Fibroblast of peridontal ligament (primary cell): ENCODE measurements around the gene SLIT3.
"Not testable (repeated sequence)": the region's sequence is repeated elsewhere in the genome, so short reads cannot be mapped to it uniquely, and the experiment has no call there.

ENCODE experiments used
- DNase-seq: peaks from one replicate; pipeline ENCODE4 v3.0.0-alpha.2; 2010; ENCODE audit errors: extremely low read depth

The SLIT3 gene

DNA sequence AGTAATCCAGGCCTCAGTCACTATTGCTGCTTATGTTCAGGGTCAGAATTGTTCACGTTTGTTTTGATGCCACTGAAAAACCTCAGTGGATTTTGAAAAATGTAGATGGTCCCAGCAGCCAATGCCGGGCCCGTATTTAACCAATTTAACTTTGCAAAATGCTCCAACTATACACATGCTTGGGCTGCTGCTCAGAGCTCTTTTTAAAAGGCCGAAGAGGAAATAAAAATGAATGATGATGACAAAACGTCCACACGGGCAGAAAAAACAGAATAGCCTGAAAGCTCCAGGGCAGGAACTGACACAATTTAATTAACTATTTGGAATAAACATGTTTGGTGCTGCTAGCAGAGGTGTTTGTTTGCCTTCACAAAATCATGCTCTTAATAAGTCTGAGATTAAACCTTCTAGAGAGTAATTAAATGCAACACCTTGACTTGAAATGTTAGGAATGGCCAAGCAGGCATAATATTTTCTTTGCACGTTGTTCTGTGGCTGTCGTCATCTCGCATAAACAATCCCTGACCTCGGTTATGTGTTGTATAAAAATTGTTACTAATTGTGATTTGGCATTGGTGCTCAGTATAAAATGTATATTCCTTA is 152.7 kb downstream of the SLIT3 start:
- no peak for DNase-seq

DNA sequence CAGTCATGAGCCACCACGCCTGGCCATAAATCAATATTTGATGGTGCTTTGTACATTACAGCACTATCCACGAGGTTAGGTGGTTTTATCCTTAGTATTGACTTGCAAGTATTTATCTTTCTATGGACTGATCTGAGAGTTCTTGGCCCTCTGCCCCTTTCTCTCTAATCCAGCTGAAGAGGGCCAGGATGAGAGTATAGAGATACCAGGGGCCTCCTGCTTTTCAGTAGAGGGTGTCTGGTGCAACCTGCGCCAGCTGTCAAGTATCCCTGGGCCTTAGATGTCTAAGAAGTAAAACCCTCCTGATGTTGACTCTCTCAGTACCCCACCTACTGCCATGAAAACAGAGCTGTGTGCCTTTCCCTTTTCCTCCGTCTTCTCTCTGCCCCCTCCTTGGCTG is 153.4 kb downstream of the SLIT3 start:
- no peak for DNase-seq

DNA sequence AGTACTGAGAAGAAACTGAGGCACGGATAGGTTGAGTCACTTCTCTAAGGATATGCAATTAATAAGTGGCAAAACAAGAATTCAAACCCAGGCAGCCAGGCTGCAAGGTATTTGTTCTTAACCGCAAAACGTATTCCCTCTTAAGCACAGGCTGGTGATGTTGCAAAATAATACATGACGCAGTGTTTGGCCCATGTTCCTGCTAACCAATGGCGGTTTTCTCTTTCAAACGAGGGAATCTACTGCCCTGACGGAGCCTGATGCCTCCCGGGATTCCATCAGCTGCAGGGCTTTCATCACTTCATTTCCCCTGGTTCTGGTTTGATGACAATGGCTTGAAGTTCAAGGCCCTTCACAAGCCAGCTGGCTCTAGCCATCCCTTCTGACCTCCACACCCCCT is 154.8 kb downstream of the SLIT3 start:
- DNase-seq: no peak

DNA sequence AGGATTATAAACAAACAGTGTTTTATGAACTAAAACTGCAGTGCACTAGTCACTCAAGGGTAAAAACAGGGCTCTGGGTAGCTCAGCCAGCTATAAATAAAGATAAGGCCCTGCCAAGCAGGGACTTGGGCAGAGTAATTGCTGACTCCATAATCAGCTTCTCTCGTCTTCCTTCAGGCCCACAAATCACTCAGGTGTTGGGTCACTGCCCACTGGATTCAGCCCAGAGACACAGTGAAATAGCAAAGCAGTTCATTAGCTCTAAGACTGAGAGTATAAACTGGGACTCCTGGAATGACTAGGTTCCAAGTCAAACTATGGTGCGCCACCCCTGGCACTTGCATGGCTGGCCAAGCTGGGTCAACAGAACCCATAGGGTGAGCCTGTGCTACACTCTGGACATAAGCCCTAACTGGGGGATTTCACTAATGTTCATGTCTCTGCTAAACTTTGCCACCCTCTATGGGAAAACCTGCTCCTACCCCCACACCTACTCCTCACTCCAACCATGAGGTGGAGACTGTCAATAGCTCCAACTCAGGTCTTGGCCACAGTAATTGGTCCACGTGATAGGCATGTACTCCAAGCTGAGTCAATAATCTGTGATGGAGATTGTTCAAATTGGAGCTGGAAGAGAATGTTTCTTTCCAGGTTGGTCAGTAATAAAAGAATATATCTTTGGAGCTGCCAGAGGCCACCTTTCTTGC is 158.5 kb downstream of the SLIT3 start:
- DNase-seq: no peak

DNA sequence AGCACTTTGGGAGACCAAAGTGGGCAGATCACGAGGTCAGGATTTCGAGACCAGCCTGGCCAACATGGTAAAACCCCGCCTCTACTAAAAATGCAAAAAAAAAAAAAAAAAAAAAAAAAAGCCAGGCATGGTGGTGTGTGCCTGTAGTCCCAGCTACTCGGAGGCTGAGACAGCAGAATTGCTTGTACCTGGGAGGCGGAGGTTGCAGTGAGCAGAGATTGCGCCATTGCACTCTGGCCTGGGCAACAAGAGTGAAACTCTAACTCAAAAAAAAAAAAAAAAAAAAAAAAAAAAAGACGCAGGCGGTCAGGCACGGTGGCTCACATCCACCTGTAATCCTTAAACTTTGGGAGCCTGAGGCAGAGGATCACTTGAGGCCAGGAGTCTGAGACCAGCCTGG is 160.7 kb downstream of the SLIT3 start:
- not testable (repeated sequence) for DNase-seq

DNA sequence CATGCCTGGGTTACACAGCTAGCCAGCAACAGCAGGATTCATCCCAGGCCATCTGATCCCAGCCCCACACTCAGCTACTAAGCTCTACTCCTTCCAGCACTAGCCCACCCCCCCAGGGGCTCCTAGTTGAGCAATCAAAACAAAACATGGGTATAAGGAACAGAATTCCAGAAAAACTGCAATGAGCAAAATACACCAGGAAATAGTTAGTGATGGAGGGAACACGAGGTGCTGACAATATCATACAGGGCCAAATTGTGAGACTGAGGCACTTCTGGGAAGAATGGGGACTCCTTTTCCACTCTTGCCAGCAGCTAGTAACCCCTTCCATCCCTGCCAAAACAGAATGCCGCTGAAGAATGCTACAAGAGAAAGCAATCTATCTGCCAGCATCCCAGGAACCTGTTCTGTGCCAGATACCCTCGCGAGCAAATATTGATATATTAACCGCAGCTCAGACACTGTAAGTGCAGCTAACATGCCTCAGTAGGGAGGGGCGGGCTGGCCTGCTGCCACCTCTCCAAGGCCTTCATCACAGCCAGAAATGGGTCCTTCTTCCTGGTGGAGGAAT is 161.4 kb downstream of the SLIT3 start:
- no peak for DNase-seq

DNA sequence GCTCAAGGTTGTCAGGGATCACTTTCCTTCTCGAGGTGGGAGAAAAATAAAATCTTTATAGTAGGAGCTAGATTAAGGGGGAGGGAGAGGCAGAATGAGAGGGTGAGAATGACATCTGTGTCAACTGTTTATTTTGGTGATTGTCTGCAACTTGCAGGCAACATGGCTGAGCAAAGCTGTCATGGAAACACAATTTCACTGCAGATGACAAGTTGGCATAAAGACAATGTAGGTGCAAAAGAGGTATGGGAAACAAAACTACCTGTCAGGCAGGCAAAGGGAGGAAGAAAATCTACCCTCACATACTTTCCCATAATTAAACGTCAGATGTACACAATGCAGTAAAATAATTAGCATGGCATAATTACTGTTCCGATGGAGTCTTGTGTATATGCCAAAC is 167.4 kb downstream of the SLIT3 start:
- no peak for DNase-seq

DNA sequence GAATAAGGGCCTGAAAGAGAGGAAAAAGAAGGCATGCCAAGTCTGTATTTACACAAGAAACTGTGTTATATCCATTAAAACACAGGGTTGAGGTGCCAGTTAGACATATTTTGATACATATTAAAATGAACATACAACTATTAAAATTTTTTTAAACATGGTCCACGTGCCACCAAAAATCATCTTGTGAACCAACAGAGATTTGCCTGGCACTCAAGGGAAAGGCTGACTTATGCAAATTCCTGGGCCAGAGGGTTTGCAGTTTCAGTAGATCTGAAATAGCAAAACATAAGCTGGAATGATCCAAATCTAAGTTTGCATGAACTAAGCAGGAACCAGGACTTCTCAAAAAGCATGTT is 168.7 kb downstream of the SLIT3 start:
- no peak for DNase-seq

DNA sequence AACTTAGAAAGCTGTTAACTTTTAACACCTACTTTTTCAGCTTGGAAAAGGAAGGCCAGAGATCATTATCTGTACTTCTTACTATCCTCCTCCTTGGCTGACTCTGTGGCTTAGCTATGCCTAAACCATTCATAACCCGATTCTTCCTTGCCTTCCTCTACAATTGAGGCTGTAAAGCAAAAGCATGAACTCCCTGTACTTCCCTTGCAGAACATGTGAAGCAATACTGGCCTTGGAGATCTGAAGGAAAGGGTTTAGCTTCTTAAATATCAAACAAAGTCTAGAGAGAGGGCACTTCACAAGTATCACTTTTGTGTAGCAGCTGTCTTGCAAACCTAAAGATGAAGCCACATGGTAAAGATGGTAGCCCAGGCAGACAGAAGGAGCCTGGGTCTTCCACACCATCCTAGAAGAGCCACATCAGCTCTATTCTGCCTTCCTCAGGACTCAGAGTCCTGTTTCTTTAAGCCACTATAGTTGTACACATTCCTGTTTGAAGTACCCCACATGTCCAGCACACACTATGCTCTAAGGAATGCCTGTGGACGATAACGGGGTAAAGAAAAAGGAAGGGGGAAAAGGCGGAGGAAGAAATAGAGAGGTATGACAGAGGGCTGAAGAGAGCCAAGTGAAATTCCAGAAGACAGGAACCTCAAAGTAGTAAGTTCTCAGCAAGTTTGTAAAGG is 169.2 kb downstream of the SLIT3 start:
- DNase-seq: no peak

DNA sequence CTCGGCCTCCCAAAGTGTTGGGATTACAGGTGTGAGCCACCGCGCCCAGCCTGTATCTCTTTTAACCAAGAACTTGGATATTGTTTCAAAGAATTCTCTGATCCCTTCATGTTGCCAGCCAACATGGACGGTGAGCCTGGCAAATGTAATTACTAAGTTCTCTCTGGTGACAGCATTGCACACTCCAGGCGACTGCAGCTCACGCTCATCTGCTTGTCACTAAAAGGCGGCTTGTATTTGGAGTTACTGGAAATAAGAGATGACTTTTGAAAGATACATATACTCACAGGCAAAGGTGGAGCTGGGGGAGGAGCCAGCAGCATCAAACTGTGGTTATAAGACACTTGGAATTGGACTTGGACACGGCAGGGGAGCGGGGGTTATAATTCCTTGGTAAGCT is 172.3 kb downstream of the SLIT3 start:
- DNase-seq: no peak

DNA sequence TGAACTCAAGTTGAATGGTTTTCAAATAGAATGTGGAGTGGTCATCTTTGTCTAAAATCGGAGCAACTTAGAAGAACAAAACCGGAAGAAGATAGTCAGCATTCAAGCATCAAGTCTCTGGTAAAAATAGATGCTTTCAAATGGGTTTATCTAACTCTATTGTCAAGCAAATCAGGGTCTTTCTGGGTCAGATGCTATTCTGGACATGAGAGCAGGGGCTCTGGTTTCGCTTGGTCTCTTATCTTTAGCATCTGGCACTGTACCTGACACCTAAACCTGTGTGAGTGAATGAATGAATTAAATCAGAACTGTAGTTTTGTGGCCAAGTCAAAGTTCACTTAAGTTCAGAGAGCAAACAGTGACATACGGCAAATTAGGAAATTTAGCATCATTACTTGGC is 173.5 kb downstream of the SLIT3 start:
- no peak for DNase-seq

DNA sequence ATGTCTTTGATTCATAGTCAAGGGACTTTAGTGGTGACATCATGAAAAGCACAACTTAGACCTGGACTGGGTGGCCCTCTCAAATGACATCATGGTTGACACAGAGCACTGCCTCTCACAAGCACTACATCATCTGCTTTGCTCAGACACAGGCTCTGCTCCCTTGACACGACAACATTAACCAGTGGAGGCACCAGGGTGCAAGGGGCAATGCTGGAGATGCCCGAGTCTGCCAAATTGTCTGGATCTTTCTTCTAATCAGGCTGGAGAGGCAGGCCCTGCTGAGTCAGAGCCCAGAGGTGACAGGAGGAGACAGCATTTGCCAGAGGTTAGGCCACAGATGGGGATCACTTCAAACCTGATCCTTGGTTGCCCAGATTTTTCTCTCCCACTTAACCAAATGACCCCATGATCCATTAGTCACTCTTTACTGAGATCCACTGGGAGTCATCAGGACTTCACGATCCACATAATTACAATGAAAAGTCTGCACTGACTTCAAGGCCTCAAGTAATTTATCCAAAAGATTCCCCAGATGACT is 174.4 kb downstream of the SLIT3 start:
- DNase-seq: peak; percentile 35

DNA sequence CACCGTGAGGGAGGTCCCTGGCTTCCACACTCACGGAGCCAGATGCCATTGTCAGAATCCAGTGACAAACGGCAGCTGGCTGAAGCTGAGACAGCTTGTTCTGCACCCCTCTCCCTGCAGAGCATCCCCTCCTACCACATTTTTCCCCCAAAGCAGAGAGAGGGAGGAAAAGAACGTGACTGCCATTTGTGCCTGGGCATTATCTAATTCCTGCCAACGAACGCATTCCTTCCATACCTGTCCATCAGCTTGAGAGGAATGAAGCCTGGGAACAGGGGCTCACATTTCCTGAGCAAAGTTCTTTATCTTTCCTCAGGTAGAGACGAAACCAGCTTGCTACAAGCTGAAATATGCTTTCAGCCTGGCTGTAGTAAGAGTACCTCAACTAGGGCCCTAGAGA is 175.4 kb downstream of the SLIT3 start:
- no peak for DNase-seq

DNA sequence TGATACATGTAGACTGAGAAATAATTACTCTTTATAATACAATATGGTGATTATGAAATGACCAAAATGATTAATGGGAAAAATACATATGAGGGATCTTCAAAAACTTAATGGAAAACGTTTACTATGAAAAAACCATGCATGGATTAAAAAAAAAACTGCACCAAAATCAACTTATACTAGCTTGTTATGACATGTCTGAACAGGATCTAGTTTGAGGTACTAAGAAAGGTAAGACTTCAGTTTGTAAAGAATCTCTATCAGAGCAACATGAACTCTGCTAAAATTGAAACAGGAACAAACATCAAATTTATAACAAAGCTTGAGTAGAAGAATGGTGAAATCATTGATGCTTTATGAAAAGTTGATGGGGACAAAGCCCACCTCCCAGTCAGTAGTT is 178.0 kb downstream of the SLIT3 start:
- DNase-seq: no peak

DNA sequence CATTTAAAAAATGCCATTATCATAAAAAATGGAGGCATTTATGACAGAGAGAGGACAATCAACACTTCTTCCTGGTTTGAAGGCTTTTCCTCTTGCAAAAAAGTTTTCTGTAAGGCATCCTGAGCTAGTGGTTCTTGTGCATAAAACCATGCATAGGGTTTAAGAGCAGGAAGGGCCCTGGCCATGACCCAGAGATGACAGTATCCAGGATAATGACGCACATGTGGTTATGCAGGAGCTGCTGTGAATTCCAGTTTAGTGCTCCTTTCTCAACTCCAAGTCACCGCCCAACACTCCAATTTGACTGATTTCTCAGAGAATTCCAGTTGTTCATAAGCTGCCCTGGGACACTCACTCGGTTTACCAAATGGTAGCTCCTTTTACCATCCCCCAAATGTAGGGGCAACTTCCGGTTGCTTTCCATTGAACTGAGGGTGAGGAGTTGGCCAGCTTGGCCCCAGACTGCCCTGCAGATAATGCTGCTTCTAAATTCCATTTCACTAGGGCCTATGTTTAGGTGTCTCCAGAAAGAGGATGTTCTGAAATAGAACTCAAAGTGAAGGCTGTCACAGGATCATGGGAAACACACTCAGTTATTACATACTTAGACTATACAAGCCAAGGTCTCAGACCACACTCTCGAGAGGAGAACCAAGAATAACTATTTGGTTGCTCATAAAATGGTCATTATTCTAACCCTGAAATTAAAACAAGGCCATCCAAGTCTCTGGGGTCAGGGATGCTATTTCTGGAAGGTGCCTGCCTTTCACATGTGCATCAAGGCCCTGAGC is 179.1 kb downstream of the SLIT3 start:
- peak; percentile 44 for DNase-seq

DNA sequence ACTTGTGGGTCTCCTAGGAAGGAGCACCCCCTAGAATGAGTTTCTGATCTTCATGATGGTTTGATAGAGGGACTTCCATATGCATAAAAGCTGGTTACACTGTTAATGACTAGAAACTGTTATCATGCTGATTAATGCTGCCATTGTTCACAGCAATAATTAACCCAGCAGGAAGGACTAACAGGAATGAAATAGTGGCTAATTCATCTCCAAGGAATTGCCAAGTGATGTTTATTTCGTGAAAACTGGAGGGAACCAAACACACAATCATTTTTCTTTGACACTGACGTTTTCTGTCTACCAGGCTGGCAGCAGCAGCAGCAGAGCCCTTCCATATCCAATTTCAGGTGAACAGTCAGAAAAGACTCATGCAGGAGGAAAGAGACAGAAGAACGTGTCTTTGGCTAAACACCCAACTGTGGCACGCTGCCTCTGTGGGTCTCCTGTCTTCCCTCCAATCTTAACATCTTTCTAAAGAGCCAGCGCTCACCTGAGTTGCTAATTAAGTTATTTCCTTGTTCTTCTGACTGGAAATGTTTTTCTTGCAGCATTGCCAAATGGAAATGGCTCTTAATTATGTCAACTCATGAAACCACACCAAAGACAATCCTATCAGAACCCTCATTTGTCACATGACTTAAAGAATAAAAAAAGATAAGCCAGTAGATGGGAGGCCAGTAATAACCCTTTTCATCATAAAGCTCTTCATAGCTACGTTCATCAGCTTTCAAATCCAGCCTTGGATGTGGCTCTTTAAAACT is 181.5 kb downstream of the SLIT3 start:
- DNase-seq: no peak

DNA sequence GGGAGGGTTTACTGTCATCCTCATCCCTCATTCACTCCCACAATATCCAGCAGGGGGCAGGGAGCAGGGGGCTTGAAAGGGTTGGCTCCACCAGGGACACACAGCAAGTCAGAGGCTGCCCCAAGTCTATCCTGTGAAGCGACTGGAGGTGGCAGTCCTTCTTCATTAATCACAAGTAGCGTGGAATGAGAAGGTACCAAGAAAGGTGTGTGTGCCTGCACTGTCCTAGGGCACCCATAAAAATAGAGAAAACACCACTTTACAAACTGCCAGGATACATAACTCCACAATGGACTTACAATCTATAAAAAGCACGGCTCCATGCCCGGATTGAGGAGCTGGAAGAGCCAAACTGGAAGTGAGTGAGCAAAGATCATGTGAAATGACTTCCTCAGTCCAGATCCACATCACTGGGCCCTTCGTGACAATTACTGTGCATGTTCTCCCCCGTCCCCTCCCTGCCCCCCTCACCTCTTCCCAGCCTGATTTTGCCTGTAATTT is 183.9 kb downstream of the SLIT3 start:
- DNase-seq: no peak

DNA sequence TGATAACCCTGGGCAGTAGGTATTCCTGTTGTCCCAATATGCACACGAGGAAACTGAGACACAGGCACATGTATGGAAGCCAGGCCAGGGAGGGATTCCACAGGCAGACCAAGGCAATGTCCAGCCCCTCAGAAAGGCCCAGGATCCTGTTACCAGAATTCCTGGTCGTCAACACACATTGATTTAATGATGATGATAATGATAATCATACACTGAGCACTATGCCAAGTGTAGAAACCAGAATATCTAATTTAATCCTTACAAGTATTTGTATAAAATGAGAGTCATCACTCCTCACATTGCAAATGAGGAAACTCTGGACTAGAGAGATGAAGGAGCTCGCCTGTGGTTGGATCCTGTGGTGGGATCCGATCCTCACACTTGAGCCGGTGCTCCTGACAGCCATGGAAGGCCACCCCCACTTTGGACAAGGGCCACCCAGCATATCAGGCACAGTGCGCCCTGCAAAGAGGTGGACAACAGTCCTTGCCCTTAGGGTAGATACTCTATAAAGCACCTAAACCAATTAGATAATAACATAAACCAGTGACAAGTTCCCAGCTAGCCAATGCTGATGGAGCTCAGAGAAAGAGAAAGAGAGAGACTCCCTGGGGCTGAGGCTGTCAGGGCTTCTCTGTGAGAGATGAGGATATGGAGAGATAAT is 185.3 kb downstream of the SLIT3 start:
- no peak for DNase-seq

DNA sequence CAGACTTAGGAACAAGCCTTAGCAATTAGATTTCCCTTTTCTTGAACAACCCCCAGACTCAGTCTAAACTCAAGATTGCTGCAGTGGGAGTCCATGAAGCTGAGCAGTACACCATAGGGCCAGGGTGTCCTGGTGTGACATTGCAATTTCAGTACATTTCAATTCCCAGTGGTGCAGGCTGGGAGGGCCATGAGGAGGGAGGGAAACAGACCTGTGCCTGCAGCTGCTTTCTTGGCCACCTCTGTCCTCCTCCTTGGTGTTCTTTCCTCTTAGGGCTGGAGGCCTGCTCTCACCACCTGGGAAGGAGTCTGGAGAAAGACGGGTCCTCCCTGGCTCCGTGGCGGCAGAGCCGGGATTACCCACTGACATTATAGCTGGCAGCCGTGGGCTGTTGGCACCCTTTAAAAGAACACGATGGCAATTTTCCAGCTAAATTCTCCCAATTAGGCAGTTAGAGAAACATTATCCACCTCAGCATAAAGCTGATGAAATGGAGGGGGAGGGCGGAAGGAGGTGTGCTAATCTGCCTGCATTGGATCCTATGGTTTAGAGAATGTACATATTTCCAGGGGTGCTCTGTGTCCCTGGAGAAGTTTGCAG is 186.4 kb downstream of the SLIT3 start:
- DNase-seq: no peak

DNA sequence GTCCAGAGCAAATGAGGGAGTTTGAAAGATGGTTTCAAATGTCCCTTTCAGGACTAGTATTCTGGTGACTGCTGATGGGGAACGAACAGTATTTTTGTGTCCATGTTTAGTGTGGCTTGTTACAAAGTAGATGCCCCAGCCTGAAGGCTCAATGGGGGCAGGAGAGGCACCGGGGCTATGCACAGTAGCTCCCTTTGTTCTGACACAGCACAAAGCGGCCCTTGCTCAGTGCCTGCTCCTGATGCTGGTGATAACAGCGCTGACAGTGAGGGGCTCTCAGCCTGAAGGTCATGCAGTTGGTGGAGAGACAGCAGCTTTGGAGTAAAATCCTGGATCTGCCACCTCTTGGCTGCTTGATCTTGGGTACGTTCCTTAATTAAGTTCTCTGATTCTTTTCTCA is 188.9 kb downstream of the SLIT3 start:
- DNase-seq: no peak
